Mesenchymal stem cell (in vitro differentiated cells and primary cell): ENCODE measurements around the gene MT1G.

Experiments
- DNase-seq: peaks from one replicate; pipeline ENCODE4 v3.0.0-alpha.2; 2013
- H2AFZ ChIP-seq: one replicate; pipeline ENCODE4 v1.6.1; 2013; ENCODE audit warnings: low read depth, mild to moderate bottlenecking, control low read depth, inconsistent platforms, low read length, moderate library complexity
- H2AK5ac ChIP-seq: 2 replicates; pipeline ENCODE4 v1.6.1; 2013; ENCODE audit warnings: low read length, moderate library complexity, mild to moderate bottlenecking, inconsistent platforms; ENCODE audit not compliant: severe bottlenecking
- H2BK120ac ChIP-seq: one replicate; pipeline ENCODE4 v1.6.1; 2013; ENCODE audit warnings: low read depth, mild to moderate bottlenecking, inconsistent platforms, low read length, moderate library complexity
- H2BK12ac ChIP-seq, 2 experiments: one replicate each; pipeline ENCODE4 v1.6.1; 2013; ENCODE audit warnings: inconsistent platforms in 2 of 2, low read length in 2 of 2, mild to moderate bottlenecking in 2 of 2, moderate library complexity in 2 of 2, control low read depth in 1 of 2
- H2BK15ac ChIP-seq: one replicate; pipeline ENCODE4 v1.6.1; 2013; ENCODE audit warnings: mild to moderate bottlenecking, low read depth, inconsistent platforms; ENCODE audit not compliant: poor library complexity, severe bottlenecking
- H2BK5ac ChIP-seq: 2 replicates; pipeline ENCODE4 v1.6.1; 2013; ENCODE audit warnings: low read depth, mild to moderate bottlenecking, low read length, control low read depth, inconsistent platforms; ENCODE audit not compliant: poor library complexity, severe bottlenecking
- H3K14ac ChIP-seq, 2 experiments: one replicate each; pipeline ENCODE4 v1.6.1; 2013; ENCODE audit warnings: inconsistent platforms in 2 of 2, low read length in 2 of 2, control low read depth in 1 of 2, mild to moderate bottlenecking in 1 of 2, moderate library complexity in 1 of 2
- H3K18ac ChIP-seq, 2 experiments: one replicate each; pipeline ENCODE4 v1.6.1; 2013; ENCODE audit warnings: inconsistent platforms in 2 of 2, low read length in 2 of 2, control low read depth in 1 of 2, low read depth in 1 of 2, mild to moderate bottlenecking in 1 of 2
- H3K23ac ChIP-seq, 2 experiments: one replicate each; pipeline ENCODE4 v1.6.1; 2013; ENCODE audit warnings: inconsistent platforms in 2 of 2, low read length in 2 of 2, mild to moderate bottlenecking in 2 of 2, moderate library complexity in 2 of 2, control low read depth in 1 of 2
- H3K27ac ChIP-seq: 2 replicates; pipeline ENCODE4 v1.5.1; 2013; ENCODE audit warnings: mild to moderate bottlenecking, moderate library complexity, low read length, control low read depth, inconsistent platforms; ENCODE audit not compliant: poor library complexity, severe bottlenecking
- H3K27me3 ChIP-seq, 2 experiments: 2 replicates each; pipeline versions ENCODE4 v1.6.1 to v1.7.0; 2013; ENCODE audit warnings: low read length in 2 of 2, mild to moderate bottlenecking in 2 of 2, moderate library complexity in 2 of 2, control low read depth in 1 of 2, inconsistent platforms in 1 of 2; ENCODE audit not compliant: control insufficient read depth in 1 of 2, insufficient read depth in 1 of 2
- H3K36me3 ChIP-seq, 2 experiments: 2 replicates each; pipeline versions ENCODE4 v1.6.1 to v1.7.0; 2013; ENCODE audit warnings: low read length in 2 of 2, control low read depth in 1 of 2, inconsistent platforms in 1 of 2, low read depth in 1 of 2, mild to moderate bottlenecking in 1 of 2; ENCODE audit not compliant: insufficient read depth in 2 of 2, control insufficient read depth in 1 of 2
- H3K4ac ChIP-seq, 2 experiments: one replicate each; pipeline ENCODE4 v1.6.1; 2013; ENCODE audit warnings: inconsistent platforms in 2 of 2, low read length in 2 of 2, mild to moderate bottlenecking in 2 of 2, moderate library complexity in 2 of 2, control low read depth in 1 of 2, low read depth in 1 of 2
- H3K4me1 ChIP-seq: 2 replicates; pipeline ENCODE4 v1.6.1; 2013; ENCODE audit warnings: low read depth, low read length, control low read depth; ENCODE audit not compliant: control insufficient read depth, insufficient read depth
- H3K4me2 ChIP-seq: 2 replicates; pipeline ENCODE4 v1.6.1; 2013; ENCODE audit warnings: low read length, mild to moderate bottlenecking, inconsistent platforms; ENCODE audit not compliant: poor library complexity, severe bottlenecking
- H3K4me3 ChIP-seq, 2 experiments: 2 replicates each; pipeline versions ENCODE4 v1.5.1 to v1.7.0; 2013; ENCODE audit warnings: low read length in 2 of 2, mild to moderate bottlenecking in 2 of 2, control low read depth in 1 of 2, low read depth in 1 of 2; ENCODE audit not compliant: insufficient read depth in 1 of 2
- H3K79me1 ChIP-seq: replicated peaks from 2 replicates; pipeline ENCODE4 v1.6.1; 2013; ENCODE audit warnings: mild to moderate bottlenecking, control low read depth, low read length, inconsistent platforms; ENCODE audit not compliant: poor library complexity, severe bottlenecking
- H3K9ac ChIP-seq: 2 replicates; pipeline ENCODE4 v1.7.0; 2013; ENCODE audit warnings: mild to moderate bottlenecking, low read length, moderate library complexity
- H3K9me3 ChIP-seq: 2 replicates; pipeline ENCODE4 v1.7.0; 2013; ENCODE audit warnings: mild to moderate bottlenecking, low read length; ENCODE audit not compliant: control insufficient read depth
- H4K8ac ChIP-seq: one replicate; pipeline ENCODE4 v1.6.1; 2013; ENCODE audit warnings: inconsistent platforms, mild to moderate bottlenecking, low read length, moderate library complexity
- H4K91ac ChIP-seq: one replicate; pipeline ENCODE4 v1.6.1; 2013; ENCODE audit warnings: mild to moderate bottlenecking, low read length, inconsistent platforms
- WGBS: methylation state at CpG from one replicate; pipeline ENCODE4 v1.1.7; 2013; ENCODE audit warnings: mixed read lengths; 5-methylcytosine and 5-hydroxymethylcytosine counted together

The MT1G gene

DNA sequence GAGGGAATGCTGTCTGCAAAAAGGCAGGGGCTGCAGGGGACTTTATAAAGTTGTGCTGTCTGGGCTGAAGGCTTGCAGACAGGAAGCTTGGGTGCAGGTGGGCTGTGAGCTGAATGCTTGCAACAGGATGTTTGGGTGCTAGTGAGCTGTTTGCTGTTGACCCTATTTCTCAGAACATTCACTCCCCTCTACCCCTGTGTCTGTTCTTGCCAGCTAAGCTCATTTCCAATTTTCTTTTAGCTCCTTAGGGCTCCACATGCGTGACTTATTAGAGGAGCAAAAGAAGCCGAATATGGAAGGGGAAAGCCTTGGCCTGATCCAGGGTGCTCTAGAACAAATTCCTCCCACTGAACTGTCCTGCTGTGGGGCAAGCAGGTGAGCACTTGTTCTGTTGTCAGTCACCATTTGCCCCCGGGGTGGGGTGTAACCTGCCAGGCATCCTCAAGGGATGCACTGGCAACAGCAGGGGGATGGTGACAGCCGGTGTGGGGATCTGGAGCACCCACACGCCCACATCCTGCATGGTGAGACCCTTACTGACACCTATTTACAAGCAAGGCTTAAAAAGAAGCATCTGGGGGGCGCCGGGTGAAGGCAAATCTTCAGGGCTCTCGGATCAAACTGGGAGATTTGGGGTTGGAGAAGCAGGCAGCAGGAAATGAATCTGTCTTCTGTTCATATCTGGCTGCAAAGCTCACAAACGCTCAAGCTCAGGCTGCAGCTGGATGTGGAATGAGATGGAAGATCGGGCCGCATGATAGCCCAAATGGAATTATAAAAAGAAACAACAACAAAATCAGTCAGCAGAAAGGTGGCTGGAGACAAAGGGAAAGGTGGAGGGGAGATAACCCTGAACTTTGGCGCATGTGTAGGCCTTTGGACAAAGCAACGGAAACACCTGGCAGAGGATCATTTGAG is 40.9 kb upstream of the MT1G start:
- Histone ChIP-seq H2BK120ac (no peak overlapping the region), H4K91ac (no peak overlapping the region), H3K4me1 (no peaks in the 10 kb centered on the region), H2AFZ (no peak overlapping the region), H2BK12ac (no peak overlapping the region), H3K4me2 (no peak overlapping the region), H2AK5ac (no peak overlapping the region), H3K18ac (no peak overlapping the region), H3K23ac (no peak overlapping the region), H3K4ac (no peak overlapping the region), H2BK15ac (no peak overlapping the region), H3K79me1 (no peaks in the 10 kb centered on the region), H3K27me3 (peaks cover 0 to 14% of the 10 kb centered on the region in 2 experiments), H2BK5ac (no peak overlapping the region), H3K14ac (peak overlapping the region in 1 of 2 experiments; percentile 33), H3K36me3 (no peaks in the 10 kb centered on the region), H3K9ac (no peak overlapping the region), H4K8ac (no peak overlapping the region), H3K4me3 (no peak overlapping the region), H3K27ac (no peak overlapping the region), H3K9me3 (no peaks in the 10 kb centered on the region)
- WGBS = 88% methylated on average over 10 of the region's 13 CpGs
- DNase-seq = no peak

DNA sequence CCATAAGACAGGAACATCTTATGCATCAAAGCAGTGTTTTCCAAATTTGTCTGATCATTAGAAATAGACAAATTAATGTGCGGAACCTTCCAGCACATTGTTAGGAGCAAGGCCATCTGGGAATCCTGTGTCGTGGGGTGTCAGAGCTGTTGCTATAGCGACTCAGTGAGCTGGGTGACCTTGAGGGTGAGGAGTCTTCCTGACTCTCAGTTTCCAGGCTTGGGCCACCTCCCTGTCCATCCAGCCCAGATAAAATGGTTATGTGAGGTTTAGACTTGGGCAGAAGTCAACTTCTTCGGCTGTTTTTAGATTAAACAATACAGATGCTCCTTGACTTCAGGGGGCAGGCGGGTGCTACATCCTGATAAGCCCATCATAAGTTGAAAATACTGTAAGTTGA is 35.0 kb upstream of the MT1G start:
- no peaks in the 10 kb centered on the region for H3K36me3 ChIP-seq

DNA sequence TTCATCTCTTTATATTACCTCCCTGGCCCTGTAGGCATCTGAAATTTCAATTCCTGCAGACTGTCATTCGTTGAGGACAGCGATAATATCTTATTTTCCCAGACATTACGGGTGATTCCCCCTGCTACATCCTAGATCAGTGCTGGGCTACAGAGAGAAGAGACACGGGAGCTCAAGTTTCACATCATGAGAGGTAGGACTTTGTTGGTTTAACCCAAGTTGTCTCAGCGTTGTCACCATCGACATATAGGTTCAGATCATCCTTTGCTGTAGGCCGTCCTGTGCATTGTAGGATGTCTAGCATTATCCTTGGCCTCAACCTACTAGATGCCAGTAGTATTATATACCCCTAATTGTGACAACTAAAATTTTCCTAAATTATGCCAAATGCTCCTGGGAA is 33.7 kb upstream of the MT1G start:
- Histone ChIP-seq H2BK12ac (peak overlapping the region; percentile 20 to 31), H2AFZ (peak overlapping the region; percentile 81), H2BK5ac (no peak overlapping the region), H4K91ac (no peak overlapping the region), H3K23ac (no peak overlapping the region), H3K27ac (no peak overlapping the region), H3K4ac (no peak overlapping the region), H4K8ac (peak overlapping the region; percentile 8), H3K79me1 (no peaks in the 10 kb centered on the region), H2AK5ac (no peak overlapping the region), H3K27me3 (no peaks in the 10 kb centered on the region), H3K36me3 (no peaks in the 10 kb centered on the region), H3K18ac (peak overlapping the region in 1 of 2 experiments; percentile 43), H2BK15ac (peak overlapping the region; percentile 77), H3K9ac (peak overlapping the region; percentile 41), H3K9me3 (no peaks in the 10 kb centered on the region), H3K4me2 (no peak overlapping the region), H2BK120ac (no peak overlapping the region), H3K4me3 (no peak overlapping the region), H3K14ac (no peak overlapping the region), H3K4me1 (no peaks in the 10 kb centered on the region)
- WGBS = 84% methylated on average over 7 of the region's 7 CpGs
- no peak for DNase-seq

More for the DNA sequence above, 35.0 kb upstream of the MT1G start:
- no peak overlapping the region for H4K8ac ChIP-seq
- peak overlapping the region; percentile 30 for H4K91ac ChIP-seq
- no peak overlapping the region for H3K27ac ChIP-seq
- H2BK120ac ChIP-seq = no peak overlapping the region
- H3K4me2 ChIP-seq = no peak overlapping the region
- H3K9ac ChIP-seq = peak overlapping the region; percentile 66
- no peaks in the 10 kb centered on the region for H3K4me1 ChIP-seq
- H2BK5ac ChIP-seq = no peak overlapping the region
- H3K9me3 ChIP-seq = no peaks in the 10 kb centered on the region
- H3K23ac ChIP-seq = no peak overlapping the region
- H3K18ac ChIP-seq = no peak overlapping the region
- H3K27me3 ChIP-seq = no peaks in the 10 kb centered on the region
- H2BK15ac ChIP-seq = no peak overlapping the region
- no peak overlapping the region for H3K14ac ChIP-seq
- no peak for DNase-seq
- no peaks in the 10 kb centered on the region for H3K79me1 ChIP-seq
- 85% methylated on average over 5 of the region's 5 CpGs for WGBS
- H2BK12ac ChIP-seq = no peak overlapping the region
- H3K4me3 ChIP-seq = no peak overlapping the region
- no peak overlapping the region for H2AFZ ChIP-seq
- no peak overlapping the region for H3K4ac ChIP-seq
- no peak overlapping the region for H2AK5ac ChIP-seq

DNA sequence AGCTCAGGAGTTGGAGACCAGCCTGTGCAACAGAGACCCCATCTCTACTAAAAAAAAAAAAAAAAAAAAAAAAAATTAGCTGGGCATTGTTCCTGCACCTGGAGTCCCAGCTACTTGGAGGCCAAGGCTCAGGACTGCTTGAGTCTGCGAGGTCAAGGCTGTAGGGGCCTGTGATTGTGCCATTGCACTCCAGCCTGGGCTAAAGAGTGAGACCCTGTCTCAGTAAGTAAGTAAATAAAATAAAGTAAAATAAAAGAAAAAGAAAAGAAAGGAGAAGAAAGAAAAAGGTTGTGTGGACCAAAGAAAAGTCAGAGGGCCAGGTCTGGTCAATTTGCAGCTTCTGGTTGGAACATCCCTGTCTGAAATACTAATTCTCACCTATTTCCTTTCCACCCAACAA is 32.8 kb upstream of the MT1G start:
- no peak overlapping the region for H3K4me2 ChIP-seq
- H2BK120ac ChIP-seq = no peak overlapping the region
- H3K4me1 ChIP-seq = no peaks in the 10 kb centered on the region
- H4K8ac ChIP-seq = no peak overlapping the region
- H3K4me3 ChIP-seq = no peak overlapping the region
- H3K36me3 ChIP-seq = no peaks in the 10 kb centered on the region
- no peak overlapping the region for H3K14ac ChIP-seq
- no peak for DNase-seq
- no peak overlapping the region for H3K27ac ChIP-seq
- H3K18ac ChIP-seq = no peak overlapping the region
- no peaks in the 10 kb centered on the region for H3K27me3 ChIP-seq
- no peak overlapping the region for H2AFZ ChIP-seq
- H2AK5ac ChIP-seq = no peak overlapping the region
- no peaks in the 10 kb centered on the region for H3K9me3 ChIP-seq
- no peak overlapping the region for H4K91ac ChIP-seq
- no peak overlapping the region for H2BK12ac ChIP-seq
- H3K79me1 ChIP-seq = no peaks in the 10 kb centered on the region
- no peak overlapping the region for H2BK15ac ChIP-seq
- WGBS = 86% methylated on average over 1 of the region's 1 CpG
- no peak overlapping the region for H3K4ac ChIP-seq
- no peak overlapping the region for H3K9ac ChIP-seq
- H3K23ac ChIP-seq = no peak overlapping the region
- no peak overlapping the region for H2BK5ac ChIP-seq
